GM12874 (cell line): ENCODE data around the gene PPP1R26.

ENCODE experiments used
- TF ChIP-seq, protein P1 (sequence below): IDR thresholded peaks from 2 replicates; pipeline ENCODE4 v1.5.1; 2011; ENCODE audit warnings: low read depth, mild to moderate bottlenecking, control low read depth, low read length, moderate library complexity; ENCODE audit not compliant: insufficient read depth

The PPP1R26 gene

DNA sequence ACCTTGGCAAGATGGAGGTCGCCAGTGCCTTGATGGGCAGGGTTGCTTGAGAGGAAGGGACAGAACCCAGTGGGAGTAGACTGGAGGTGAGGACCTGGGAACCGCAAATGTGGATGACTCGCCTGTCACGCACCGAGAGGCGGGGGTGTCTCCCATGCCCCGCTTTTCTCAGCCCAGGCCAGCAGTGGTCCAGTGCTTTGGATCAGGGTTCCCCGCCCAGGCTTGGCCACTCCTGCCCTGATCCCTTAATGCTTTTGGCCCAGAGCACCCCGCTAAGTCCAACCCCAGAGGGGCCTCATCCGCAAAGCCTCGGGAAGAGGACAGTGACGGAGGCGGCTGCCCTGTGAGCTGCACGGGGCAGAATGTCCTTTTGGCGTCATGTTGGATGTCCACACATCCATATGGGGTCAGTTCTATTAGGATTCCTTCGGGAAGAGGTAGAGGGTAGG, 23.3 kb downstream of the PPP1R26 start:
- TF ChIP-seq, protein P1, sequence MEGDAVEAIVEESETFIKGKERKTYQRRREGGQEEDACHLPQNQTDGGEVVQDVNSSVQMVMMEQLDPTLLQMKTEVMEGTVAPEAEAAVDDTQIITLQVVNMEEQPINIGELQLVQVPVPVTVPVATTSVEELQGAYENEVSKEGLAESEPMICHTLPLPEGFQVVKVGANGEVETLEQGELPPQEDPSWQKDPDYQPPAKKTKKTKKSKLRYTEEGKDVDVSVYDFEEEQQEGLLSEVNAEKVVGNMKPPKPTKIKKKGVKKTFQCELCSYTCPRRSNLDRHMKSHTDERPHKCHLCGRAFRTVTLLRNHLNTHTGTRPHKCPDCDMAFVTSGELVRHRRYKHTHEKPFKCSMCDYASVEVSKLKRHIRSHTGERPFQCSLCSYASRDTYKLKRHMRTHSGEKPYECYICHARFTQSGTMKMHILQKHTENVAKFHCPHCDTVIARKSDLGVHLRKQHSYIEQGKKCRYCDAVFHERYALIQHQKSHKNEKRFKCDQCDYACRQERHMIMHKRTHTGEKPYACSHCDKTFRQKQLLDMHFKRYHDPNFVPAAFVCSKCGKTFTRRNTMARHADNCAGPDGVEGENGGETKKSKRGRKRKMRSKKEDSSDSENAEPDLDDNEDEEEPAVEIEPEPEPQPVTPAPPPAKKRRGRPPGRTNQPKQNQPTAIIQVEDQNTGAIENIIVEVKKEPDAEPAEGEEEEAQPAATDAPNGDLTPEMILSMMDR: no peak

DNA sequence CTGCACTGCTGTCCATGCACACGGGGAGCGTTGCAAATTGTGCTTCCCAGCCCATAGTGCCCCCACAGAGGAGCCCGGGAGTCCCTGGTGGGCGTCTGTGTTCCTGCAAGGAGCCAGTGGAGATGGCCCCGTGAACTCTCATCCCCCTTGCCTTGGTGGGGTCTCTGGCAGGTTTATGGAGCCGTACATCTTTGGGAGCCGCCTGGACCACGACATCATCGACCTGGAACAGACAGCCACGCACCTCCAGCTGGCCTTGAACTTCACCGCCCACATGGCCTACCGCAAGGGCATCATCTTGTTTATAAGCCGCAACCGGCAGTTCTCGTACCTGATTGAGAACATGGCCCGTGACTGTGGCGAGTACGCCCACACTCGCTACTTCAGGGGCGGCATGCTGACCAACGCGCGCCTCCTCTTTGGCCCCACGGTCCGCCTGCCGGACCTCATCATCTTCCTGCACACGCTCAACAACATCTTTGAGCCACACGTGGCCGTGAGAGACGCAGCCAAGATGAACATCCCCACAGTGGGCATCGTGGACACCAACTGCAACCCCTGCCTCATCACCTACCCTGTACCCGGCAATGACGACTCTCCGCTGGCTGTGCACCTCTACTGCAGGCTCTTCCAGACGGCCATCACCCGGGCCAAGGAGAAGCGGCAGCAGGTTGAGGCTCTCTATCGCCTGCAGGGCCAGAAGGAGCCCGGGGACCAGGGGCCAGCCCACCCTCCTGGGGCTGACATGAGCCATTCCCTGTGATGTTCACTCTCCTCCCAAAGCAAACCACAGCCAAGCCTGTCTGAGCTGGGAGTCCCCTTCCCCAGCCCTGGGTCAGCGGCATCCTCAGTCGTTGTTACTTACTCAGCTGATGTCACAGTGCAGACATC, 24.0 kb downstream of the PPP1R26 start:
- TF ChIP-seq, protein P1: no peak

DNA sequence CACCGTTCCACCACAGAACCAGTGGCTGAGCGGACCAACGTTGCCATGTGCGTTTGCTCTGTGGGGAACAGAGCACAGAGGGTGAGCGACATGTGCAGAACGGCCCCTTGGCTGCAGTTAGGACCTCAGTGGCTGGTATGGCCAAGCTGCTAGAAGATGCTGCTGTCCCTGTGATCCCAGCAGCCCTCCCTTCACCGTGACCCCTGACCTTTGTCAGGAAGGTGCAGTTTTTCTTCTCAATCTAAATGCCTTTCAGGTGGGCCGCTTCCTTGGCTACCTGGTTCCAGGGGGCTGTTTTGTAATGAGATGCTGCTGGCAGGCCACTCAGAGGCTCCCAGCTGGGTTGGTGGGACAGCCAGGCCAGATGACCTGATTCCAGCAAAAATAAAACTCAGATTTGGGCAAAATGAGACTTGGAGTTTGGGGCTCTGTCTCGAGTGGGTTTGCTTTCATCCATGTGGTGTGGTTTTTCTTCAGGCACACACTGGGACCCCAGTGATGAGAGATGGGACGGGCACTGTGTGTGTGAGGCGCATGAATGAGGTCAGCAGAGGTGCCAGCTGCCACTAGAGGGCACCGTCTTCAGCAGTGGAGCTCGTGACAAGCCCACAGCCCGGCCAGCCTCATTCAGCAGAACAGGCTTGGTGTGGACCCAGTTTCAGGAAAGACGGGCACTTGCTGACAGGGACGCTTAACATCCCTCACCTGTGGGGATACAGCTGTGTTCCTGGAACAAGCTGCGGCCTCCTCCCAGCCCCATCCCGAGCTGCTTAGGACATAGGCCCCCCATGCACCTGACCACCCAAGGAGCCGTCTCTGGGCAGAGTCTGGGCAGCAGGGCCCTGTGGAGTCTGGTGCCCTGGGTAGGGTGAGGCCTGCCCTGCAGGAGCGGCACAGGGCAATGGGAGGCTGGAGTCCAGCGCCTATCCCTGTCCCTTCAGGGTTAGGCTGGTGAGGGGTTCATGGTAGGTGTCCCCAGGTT, 25.0 kb downstream of the PPP1R26 start:
- TF ChIP-seq, protein P1: peak; percentile 88

DNA sequence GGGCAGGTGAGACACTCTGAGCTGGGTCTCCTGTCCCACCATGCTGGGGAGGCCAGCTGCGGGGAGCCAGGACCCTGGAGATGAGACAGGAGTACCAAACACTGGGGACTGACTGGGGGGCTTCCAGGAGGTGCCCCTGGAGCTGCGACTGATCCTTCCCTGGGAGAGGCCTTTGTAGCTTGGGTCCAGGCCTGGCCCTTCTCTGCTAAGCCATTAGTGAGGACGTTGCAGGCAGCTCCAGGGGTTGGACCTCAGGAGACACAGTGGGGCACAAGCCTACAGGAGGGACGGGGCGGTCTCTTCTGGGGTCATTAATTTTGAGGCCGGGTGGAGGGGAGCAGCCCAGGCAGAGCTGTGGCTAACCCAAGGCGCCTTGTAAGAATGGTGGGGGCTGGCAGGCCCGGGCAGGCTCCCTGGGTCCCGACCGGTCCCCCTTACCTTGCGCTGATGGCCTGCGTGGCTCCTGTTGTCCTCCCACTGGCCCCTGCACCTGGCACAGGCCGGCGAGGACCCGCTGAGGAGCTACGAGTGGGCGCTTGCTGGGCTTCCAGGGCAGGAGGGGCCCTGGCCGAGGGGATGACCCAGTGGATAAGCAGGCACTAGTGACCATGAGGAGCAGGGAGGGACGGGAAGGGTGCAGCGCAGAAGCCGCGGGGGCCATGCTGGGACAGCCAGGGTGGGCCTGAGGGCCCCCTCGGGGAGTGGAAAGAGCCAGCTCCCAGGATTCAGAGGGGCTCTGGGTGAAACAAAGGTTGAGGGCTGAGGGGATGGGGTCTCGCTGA, 26.0 kb downstream of the PPP1R26 start:
- TF ChIP-seq, protein P1: no peak

DNA sequence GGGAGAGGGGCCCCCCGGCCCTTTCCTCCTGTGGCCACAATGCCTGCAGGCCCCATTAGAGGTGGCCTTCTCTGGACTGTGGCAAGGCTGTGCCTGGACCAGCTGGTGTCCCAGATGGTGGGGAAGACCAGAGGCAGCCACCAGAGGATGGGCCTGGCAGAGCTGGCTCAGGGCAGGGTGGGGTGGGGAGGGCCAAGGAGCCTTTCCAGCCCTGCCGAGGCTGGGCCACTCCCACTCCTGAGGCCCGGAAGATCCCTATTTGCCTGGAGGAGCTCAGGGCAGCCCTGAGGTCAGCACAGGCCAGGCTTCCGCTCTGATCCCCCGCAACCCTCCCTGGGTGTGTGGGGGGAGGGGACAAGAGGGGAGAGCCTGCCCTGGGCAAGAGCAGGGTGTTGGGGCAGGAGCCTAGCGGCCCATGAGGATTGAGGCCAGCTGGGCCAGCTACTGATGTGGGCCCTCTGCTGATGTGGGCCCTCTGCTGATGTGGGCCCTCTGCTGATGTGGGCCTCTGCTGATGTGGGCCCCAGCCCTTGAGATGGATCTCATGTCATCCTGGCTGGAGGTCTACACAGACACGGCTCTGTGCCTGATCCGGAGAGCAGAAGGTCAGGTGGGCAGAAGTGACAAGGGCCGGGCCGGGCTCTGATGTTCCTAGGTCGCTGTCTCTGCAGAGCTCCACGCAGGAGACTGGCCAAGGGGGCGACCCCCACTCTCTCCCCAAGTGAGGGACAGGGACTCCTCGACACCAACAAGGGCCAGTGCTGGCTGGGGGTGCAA, 26.9 kb downstream of the PPP1R26 start:
- TF ChIP-seq, protein P1: no peak

DNA sequence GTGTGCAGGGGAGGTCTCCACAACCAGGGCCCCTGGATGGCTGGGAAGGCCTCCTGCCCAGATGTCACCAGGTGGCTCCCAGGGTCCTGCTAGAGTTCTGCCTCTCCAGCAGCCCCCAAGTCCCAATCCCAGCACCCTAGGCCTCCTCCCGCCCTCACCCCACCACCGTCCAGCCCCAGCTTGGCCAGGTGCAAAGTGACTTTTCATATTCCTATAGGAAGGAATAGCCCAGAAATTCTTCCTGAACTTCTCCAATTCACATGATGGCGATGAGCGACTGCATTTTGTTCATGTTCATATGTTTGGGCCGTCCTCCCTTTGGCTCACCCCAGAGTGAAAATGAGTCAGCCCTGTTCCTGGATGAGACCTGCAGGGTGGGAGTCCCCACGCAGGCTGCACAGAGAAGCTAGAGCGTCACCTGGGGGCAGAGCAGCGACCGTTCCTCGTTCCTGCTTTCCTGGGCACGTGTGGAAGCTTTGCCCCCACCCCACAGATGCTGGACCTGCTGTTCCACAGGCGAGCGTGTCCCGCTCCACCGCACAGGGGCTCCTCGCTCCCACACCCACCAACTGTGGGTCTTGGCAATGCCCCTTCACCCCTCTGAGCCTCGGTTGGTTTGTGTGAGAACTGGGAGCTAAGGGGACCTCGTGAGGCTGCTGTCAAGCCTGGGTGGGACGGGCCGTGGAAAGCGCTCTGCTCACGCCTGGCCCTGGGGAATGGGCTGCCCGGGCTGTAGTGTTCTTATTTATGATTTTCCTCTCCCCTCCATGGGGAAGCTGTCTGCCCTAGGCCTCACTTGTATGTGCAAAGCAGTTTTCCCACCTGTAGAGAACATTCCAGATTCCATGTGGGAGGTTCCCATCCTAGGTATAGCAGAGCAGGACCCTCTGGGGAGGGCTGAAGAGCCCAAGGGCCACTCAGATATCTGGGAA, 27.8 kb downstream of the PPP1R26 start:
- TF ChIP-seq, protein P1: no peak
